NCI-H2107 treated with DMSO at 0.1 percent for 48 hours (cell line): Measurements from ENCODE around the gene GPC6.

ENCODE experiments used
- DNase-seq: peaks from one replicate; lab custom pipeline; 2025; ENCODE audit not compliant: unreplicated experiment; lab: John Stamatoyannopoulos, UW

The GPC6 gene

DNA sequence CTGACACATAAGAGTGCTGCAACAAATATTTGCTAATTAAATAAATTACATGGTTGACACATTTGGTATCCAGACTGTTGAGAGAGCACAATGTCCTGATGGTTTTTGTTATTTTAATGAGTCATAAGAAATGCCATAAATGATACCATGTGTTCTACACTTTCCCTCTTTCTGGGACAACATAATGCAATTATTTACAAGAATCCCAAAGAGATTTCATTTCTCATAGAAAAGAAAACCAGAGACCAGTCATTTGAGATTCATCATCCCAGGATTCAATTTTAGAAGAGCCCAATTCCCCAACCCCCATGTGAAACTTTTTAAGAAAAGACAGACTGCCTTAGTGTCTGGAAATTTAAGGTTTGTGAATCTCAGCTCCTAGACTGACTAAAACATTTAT lies 853.3 kb downstream of the GPC6 start:
- no peak for DNase-seq

DNA sequence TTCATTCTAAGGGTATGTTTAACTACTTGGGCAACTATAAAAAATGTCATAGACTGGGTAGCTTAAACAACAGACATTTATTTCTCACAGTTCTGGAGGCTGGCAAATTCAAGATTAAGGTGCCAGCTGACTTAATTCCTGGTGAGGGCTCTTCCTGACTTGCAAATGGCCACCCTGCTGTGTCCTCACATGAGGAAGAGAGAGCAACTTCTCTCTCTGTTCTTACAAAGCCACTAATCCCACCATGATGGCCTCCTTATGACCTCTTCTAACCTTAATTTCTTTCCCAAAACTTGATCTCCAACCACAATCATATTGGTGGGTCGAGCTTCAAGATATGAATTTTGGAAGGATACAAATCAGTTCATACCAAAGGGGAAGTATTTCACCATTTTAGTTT lies 853.9 kb downstream of the GPC6 start:
- DNase-seq, result no peak

DNA sequence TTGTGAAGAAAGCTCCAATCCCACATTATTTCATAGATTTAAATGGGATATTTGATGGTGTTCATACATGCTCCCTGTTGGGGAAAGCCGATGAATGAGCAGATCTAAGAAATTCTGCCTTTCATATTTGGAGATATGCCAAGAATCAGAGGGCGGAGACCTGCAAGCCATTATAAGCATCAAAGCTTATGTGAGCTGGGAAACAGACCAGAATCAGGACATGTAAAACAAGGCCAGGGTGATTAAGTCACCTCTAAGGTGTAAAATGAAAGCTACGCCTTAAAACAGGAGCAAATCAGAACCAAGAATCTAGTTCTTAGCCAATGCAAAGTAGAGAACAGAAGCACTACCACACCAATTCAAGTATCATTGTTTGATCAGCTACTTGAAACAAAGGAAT lies 860.5 kb downstream of the GPC6 start:
- no peak for DNase-seq

DNA sequence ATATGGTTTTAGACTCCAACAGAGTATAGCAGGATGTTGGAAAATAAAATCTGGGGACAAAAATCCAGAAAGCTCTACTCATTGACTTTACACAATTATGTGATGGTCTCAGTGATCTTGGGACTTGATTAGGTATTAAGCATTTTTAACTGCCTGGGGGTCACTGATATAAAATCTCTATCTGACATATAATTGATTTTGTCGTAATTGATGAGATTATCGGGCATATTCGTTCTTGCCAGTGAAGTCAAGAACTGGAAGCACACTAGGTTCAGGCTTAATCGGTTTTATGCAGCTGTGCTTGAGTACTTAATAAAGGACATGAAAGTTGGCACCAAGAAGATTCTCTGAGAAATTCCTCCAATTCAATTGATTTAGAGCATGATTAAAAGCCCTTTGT lies 862.1 kb downstream of the GPC6 start:
- no peak for DNase-seq

DNA sequence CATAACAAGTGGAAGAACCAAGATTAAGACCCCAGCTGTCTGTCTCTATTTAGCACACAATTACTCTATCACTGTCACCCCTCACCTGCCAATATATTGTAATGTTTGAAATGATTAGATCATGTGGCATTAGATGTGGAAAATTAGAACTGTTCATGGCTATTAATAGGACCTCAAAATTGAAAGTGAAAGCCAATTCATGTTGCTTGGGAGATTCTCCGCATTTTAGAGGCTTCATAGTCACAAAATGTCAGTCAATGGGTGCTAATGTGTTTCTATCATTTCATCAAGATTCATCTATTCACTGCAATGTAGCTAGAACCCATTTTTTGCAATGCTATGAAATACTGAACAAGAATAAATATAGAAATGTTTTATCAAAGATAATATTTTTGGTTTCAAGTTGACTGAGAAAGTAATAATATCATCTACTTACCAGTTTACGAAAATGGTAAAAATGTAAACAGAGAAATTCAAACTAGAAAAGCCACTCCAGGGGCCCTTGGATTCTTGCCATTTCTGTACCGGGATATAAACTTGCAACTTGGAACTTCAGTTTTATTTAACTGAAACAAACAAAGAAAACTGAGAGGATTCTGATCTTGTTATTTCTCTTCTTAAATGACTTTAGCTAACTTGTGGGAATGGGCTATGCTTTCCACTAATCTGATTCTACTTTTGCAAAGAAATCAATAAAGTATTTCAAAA lies 864.3 kb downstream of the GPC6 start:
- DNase-seq, result no peak

DNA sequence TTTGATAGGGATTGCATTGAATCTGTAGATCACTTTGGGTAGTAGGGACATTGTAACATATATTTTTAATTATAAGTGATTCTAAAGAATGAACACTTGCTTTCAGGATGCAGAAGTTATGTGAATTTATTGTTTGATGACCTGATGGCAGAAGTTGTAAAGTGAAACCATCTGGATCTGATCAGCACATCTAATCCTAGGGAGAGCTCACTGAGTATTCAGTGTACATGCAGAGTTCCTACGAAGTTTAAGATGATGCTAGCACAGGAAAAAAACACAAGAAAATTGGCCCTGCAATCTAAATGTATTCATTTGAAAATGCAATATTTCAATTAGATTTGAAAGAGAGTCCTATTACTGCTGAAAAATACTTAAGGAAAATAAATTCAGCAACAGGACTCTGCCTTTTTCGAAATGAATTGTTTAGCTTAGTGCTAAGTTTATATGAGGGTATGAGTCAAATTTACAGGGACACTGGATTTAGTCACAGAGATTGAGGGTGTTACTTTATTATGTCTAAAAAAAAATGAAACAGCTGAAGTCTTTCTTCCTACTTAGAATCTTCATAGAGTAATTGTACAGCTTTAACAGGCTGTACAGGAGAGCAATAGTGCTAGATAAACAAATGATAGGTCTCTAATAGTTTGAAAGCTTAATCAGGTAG lies 867.2 kb downstream of the GPC6 start:
- DNase-seq, result no peak

DNA sequence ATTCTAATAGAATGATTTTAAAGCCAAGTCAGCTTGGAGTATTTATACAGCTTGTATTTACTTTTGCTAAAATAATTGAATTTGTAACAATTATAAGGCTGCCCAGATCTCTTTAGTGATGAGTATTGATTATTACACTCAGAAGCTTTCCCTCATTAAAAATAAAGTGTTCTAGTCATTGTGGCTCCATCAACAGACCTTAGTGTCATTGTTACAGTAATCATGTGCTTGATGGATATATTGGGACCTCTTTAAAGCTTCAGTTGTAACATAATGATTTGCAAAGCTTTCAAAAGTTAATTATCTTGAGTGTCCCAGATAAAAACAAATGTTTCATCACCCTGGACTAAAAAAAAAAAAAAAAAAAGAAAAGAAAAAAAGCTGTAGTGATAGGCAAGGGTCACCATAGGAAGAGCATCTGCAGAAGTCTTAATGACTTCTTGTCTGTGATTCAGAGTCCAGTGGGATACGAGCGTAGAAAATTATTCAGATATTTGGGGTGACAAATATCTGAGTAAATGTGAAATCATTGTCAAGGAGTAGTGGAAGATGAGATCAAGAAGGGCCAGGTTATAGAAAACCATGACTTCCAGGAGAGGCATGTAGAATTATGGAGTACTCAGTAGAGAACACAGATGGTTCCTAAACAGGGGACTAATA lies 883.2 kb downstream of the GPC6 start:
- DNase-seq, result no peak

DNA sequence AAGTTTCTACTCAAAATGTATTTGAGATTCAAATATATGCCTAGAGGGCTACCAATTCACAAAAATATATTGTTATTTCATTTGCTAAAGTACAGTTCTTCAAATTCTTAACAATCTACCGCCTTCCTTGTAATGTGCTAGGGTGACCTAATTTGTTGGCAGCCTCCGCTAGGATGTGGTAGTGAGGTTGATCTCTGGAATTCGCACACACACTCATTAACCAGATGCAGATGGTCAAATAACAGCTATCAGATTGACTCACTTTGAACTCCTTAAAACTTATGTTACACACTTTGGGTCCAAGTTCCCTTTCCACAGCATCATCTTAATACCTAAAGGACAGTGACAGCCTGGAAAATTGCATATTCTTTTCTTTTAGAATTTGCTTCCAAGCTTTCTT lies 885.6 kb downstream of the GPC6 start:
- DNase-seq, result no peak

DNA sequence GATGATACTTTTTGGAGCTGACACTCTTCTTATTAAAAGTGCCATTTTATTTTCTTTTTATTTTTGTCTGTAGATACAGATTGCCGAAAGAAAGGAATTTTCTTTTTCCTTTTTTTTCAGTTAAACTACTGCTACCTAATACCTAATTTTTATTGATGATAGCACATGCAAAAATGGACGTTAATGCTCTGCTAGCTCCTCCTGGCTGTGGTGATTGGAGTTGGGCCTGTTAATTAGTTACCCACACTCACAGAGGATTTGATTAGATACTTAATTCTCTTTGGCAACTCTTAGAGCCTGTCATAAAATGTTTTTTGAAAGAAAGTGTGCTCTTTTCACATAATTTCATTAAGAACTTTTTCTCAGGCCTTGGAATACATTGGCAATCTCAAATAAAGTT lies 886.1 kb downstream of the GPC6 start:
- no peak for DNase-seq

DNA sequence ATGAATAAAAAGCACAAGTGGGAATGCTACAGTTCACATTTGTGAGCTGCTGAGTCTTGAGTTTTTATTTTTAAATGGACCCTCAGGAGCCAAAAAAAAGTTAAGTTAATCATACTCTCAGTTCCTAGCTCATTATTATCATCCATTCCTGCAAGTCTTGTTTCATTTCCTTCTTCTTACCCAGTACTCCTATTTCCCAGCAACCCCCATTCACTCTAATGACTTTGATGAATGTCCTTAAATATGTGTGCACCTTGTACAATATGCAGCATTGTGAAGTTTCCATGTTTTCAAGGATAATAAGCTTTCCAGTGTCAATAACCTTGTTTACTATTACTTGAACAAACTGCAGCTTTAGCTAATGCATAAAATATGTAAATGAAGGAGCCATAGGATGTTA lies 886.6 kb downstream of the GPC6 start:
- DNase-seq, result no peak

DNA sequence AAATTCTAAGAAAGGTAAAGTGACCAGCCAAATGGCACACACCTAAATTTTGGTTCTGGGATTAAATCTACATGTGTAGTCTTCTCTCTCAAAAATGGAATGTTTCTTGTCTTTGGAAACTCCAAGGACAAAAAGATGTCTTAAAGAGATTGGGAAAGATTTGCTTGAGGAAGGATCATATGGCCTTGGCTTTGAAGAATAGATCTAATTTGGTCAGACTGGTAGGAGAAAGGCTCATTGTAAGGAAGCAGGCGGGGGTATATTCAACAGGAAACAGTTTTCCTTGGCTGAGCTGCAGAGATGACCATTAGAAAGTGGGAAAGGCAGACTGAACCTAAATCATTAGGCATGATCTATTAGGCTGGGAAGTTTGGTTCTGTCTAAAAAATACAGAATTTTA lies 887.6 kb downstream of the GPC6 start:
- DNase-seq, result no peak

DNA sequence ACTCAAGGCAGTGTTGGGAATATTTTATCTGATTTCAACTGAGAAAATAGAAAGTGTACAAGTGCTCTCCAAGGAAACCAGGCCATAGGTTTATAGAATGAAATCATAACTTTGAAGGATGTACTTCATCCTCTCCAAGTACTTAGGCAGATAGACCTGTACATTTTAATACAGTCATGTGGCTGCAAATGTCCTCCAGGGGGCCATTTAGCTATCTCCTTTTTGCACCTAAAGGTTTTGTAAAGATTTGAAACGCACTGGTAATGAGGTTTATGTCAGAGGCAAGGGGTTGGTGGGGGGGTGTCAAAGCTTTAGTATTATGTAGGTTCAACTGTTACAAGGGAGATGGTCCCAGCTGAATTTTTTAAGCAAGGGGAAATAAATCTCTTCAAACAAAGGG lies 888.4 kb downstream of the GPC6 start:
- no peak for DNase-seq

DNA sequence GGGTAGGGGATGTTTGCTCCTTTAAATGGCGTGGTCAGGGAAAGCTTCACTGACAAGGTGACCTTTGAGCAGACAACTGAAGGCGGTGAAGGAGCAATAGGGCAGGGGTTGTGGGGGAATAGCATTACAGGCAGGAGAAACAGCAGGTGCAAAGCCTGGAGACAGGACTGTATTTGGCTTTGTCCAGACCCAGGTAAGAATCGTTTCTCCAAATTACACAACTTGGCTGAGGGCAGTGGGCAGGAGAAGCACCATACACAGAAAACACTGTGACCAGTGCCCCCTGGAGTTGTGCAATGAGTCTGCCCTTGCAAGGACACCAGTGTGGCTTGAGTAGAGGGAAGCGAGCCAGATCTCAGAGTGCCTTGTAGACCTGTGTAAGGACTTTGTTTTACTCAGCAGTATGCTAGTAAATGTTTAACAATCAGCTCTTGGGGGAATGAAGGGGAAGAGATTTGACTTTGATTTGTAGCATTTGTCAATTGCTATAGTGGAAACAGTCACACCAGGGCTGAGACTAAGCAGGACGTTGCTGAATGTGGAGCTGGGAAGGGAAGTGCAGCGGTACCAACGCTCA lies 892.8 kb downstream of the GPC6 start:
- DNase-seq, result no peak

DNA sequence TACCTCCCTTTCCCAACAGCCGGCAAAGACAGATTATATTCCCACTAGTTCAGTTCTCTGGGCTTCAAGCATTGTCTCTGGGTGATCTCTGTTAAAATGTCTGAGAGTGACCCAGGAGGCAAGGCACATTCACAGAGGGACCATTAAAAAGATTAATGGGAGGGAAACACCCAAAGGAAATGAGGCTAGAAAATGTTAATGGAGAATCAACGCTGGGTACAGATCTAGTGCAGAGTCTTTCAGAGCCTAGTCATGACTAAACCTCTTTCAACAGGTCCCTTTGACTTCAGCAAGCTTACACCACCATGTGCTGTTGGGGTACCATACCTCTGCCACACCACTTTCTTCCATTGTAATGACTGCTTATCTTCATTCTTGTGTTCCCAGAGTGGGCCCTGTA lies 894.3 kb downstream of the GPC6 start:
- no peak for DNase-seq

DNA sequence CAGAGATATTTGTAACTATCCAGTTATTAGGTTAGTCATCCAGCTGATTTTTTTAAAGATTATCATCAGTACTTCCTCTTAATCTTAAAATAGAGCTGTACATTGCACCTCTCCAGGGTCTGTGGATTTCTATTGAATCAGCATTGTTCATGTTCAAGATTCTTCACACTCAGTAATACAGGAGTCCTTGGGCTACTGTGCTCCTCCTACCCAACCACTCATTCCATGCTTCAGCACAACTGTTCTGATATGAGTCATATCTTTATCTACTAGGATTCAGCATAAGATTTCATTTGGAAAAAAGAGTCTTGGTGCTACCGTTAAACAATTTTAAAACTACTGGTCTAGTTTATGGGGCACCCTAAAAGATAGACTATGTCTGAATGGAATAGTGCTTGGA lies 895.1 kb downstream of the GPC6 start:
- DNase-seq, result no peak

DNA sequence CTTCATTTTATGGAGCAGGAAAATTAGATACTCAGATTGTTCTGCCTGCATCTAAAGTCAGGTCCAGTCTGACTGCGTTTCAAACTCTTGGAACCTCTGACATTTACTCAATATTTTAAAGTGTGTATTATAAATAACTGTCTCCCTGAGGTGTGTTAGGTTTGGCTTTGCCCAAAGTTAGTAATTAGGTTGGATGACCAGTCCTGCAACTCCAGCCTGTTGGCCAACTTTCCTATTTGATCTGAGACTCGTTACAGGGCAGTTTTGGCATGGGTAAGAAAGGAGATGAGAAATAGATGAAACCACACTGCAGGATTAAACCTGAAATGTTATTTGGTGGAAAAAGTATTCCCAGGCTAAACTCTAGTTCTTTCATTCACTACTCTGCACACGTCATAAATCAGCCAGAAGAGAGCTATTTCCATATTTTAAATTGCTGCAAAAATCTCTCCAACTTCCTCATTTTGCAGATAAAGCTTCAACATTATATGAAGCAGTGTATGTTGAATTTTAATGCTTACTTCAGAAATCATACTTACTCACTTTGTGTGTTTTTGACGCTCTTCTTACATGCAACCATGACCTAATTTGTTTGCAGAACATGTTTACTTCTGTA lies 895.8 kb downstream of the GPC6 start:
- DNase-seq, result no peak

DNA sequence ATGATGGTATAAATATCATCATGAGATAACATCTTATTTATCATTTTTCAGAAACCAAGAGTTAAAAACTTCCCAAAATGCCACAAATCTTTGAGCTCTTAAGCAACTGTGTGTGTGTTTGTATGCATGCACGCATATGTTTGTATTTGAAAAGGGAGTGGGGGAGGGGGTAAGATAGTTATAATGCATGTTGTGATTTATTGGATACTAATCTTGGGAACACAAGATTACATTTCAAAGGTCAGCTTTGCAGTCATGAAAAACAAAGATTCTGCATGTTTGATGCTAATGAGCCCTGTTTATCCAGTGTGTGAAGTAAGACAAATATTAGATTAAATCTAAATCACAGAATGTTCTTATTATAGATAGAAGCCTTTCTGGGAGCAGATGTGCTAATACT lies 897.0 kb downstream of the GPC6 start:
- DNase-seq, result no peak

DNA sequence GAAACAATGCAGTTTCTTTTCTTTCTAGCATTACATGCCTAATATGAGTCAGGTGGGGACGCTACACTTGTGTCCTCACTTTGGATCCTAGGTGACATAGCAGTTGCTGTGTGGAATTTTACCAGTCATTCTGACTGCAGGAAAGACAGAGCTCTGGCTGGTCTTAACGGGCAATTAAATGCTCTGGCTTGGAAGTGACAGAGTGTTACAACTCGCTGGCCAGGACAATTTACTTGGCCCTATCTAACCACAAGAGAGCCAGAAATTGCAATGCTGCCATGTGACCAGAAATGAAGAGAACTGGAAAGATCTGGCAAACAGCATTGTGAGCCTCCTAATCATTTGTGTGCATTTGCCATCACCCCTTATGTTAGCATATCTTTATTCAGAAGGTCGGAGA lies 901.8 kb downstream of the GPC6 start:
- no peak for DNase-seq

DNA sequence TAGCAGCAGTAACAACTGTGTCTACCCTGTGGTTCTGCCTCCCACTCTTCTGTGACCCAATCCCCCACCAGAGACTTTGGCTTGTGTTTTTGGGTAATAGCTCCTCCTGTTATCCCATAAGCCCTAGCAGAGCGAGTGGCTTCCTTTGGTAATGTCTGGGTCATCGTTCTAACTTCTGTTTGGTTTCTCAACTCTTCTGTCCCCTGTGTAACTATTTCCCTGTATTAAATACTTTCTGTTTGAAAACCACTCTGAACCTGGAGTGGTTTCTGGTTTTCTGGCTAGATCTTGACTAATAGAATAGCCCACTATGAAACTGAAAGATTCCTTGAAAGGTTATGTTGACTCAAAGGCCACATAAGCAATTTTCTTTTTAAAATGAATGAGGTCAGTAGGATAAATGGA lies 902.9 kb downstream of the GPC6 start:
- DNase-seq, result no peak

DNA sequence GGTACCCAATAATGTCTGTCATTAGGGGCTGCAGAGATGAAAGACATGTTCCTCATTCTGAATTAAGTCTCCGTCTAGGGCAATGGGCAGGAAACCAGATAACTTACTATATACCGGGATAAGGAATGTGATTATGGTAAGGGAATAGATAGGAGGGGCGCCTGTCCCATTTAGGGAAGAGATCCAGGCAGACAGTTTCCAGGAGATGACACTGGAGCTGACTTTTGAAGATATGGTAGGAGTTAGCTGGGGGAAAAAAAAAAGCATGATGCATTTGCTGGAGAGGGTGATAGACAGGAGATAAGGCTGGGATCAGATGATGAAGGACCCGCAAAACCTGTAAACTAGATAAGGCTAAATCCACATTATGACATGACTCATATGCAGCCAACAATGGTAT lies 912.2 kb downstream of the GPC6 start:
- no peak for DNase-seq

DNA sequence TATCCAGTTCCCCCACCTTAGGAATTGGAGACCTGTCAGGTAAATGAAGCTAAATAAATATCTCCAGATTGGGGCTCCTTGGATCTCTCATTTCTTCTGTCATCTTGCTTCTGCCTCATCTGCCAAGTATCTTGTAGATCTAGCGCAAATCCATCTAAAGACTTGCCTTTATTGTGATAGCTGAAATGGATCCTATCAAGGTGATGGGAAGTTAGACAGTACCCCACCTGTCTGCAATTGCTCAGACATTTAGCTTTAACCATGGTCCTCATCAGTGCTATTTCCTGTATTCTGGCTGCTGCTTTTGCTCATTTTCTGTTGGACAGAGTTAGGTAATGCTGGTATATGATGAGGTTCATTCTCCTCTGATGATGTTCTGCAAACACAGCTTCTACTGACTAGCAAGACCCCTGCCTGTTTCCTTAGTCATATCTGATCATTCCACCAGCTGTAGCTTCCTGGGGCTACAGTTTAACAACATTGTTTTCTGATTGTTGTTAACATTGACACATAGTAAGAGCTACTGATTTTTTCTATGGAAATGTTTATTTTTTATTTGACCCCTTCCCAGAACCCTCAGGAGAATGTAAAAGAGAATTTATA lies 912.9 kb downstream of the GPC6 start:
- DNase-seq, result no peak
